CD8-positive, alpha-beta memory T cell (primary cell): ENCODE data around the gene RASD2. TPM values are rescaled to one million over a fixed set of nuclear protein-coding genes. Genes with fewer than 3 reads are reported as not detected.
"Not testable (repeated sequence)": the region's sequence is repeated elsewhere in the genome, so short reads cannot be mapped to it uniquely, and the experiment has no call there.

Experiments
- CTCF ChIA-PET: fragments of 350-600 bp; sonication (Branson Sonifier 250); formaldehyde crosslinking; loops from one replicate; lab custom pipeline; 2021; ENCODE audit warnings: antibody characterized with exemption; lab: Charles Lee
- POLR2A ChIA-PET: fragments of 350-600 bp; sonication (Branson Sonifier 250); formaldehyde crosslinking; loops from one replicate; lab custom pipeline; 2021; ENCODE audit warnings: antibody characterized with exemption; lab: Charles Lee
- DNase-seq, 5 donors: peaks; one replicate each; pipeline versions ENCODE4 v3.0.0 to v3.0.0-alpha.2; 2020 to 2022; ENCODE audit warnings: mixed read lengths in 1 of 5
- H3K27ac ChIP-seq: one replicate; pipeline ENCODE4 v1.7.0; 2013; ENCODE audit warnings: low read depth, mild to moderate bottlenecking, low read length, moderate library complexity
- H3K27me3 ChIP-seq: 2 replicates; pipeline ENCODE4 v1.7.0; 2013; ENCODE audit warnings: low read length, mild to moderate bottlenecking; ENCODE audit not compliant: insufficient read depth, poor library complexity, severe bottlenecking
- H3K36me3 ChIP-seq: 2 replicates; pipeline ENCODE4 v1.7.0; 2013; ENCODE audit warnings: mild to moderate bottlenecking, low read length, moderate library complexity; ENCODE audit not compliant: insufficient read depth
- H3K4me1 ChIP-seq: 2 replicates; pipeline ENCODE4 v1.7.0; 2013; ENCODE audit warnings: mild to moderate bottlenecking, low read length, moderate library complexity; ENCODE audit not compliant: insufficient read depth
- H3K4me3 ChIP-seq: 2 replicates; pipeline ENCODE4 v1.7.0; 2013; ENCODE audit warnings: mild to moderate bottlenecking, low read length
- H3K9me3 ChIP-seq: 2 replicates; pipeline ENCODE4 v1.7.0; 2013; ENCODE audit warnings: mild to moderate bottlenecking, low read length
- H3K27ac Mint-ChIP-seq, 8 donors: one replicate each; pipeline ENCODE4 v1.8.0; 2020 to 2021; ENCODE audit warnings: mixed read lengths in 8 of 8, mild to moderate bottlenecking in 6 of 8, inconsistent platforms in 3 of 8, moderate library complexity in 3 of 8
- H3K27me3 Mint-ChIP-seq, 2 donors: one replicate each; pipeline ENCODE4 v1.8.0; 2020 to 2021; ENCODE audit warnings: mixed read lengths in 2 of 2, mild to moderate bottlenecking in 1 of 2, moderate library complexity in 1 of 2
- H3K36me3 Mint-ChIP-seq, 3 donors: one replicate each; pipeline ENCODE4 v1.8.0; 2020 to 2021; ENCODE audit warnings: mixed read lengths in 3 of 3, inconsistent platforms in 1 of 3, mild to moderate bottlenecking in 1 of 3
- H3K4me1 Mint-ChIP-seq, 3 donors: one replicate each; pipeline ENCODE4 v1.8.0; 2020 to 2021; ENCODE audit warnings: mixed read lengths in 3 of 3, inconsistent platforms in 1 of 3, mild to moderate bottlenecking in 1 of 3
- H3K4me3 Mint-ChIP-seq, 7 donors: one replicate each; pipeline ENCODE4 v1.8.0; 2020 to 2021; ENCODE audit warnings: mixed read lengths in 7 of 7, mild to moderate bottlenecking in 6 of 7, moderate library complexity in 4 of 7, inconsistent platforms in 2 of 7
- H3K9me3 Mint-ChIP-seq, 5 donors: one replicate each; pipeline ENCODE4 v1.8.0; 2020 to 2022; ENCODE audit warnings: mixed read lengths in 5 of 5, mild to moderate bottlenecking in 3 of 5, moderate library complexity in 2 of 5, inconsistent platforms in 1 of 5
- polyA plus RNA-seq: library from polyadenylated mRNA; unstranded; fragments of 300-500 nt; fragmentation: Illumina TruSeq; gene quantifications from one replicate; pipeline ENCODE4 v1.2.3, GENCODE V29; 2021
- total RNA-seq, 2 experiments: library from RNA; stranded (reverse); gene quantifications; one replicate each; pipeline ENCODE4 v1.2.3, GENCODE V29; 2021

The RASD2 gene, protein sequence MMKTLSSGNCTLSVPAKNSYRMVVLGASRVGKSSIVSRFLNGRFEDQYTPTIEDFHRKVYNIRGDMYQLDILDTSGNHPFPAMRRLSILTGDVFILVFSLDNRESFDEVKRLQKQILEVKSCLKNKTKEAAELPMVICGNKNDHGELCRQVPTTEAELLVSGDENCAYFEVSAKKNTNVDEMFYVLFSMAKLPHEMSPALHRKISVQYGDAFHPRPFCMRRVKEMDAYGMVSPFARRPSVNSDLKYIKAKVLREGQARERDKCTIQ
- under 1 TPM; 0.09 to 0.24 TPM for total RNA-seq
- polyA plus RNA-seq: not detected

DNA sequence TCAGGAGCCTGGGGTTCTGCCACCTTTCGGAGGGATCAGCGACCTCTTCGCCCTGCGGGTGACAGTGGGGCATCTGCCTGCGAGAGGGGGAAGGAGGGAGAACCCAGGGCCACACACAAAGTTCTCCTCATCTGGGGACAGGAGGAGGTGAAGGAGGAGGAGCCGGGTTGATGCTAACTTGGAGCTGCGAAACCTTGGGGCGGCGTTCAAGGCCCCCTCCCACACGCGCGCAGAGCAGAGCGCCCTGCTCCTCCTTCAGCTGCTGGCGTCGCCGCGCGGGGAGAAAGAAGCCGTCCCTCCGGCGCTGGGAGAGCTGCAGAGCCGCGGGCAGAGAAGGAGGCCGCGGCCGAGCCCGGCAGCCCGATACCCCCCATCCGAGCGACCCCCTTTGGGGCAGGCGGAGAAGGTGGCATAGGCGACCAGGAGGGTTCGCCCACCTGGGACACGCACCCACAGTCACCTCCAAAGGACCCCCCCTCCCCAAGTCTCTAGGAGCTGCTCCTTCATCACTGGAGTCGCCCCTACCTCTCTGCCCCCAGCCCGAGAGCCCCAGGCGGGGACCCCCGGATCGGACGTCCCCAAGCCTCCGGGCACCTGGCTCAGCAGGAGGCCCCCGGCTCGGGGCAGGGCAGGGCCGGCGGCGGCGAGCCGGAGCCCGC is at the start of gene RASD2:
Gene RASD2 (plus strand): TSS at position 237 of the 659 bp plus-strand sequence. CDS start 5,979 bp downstream, outside the sequence.
- POLR2A ChIA-PET: no interaction called here

DNA sequence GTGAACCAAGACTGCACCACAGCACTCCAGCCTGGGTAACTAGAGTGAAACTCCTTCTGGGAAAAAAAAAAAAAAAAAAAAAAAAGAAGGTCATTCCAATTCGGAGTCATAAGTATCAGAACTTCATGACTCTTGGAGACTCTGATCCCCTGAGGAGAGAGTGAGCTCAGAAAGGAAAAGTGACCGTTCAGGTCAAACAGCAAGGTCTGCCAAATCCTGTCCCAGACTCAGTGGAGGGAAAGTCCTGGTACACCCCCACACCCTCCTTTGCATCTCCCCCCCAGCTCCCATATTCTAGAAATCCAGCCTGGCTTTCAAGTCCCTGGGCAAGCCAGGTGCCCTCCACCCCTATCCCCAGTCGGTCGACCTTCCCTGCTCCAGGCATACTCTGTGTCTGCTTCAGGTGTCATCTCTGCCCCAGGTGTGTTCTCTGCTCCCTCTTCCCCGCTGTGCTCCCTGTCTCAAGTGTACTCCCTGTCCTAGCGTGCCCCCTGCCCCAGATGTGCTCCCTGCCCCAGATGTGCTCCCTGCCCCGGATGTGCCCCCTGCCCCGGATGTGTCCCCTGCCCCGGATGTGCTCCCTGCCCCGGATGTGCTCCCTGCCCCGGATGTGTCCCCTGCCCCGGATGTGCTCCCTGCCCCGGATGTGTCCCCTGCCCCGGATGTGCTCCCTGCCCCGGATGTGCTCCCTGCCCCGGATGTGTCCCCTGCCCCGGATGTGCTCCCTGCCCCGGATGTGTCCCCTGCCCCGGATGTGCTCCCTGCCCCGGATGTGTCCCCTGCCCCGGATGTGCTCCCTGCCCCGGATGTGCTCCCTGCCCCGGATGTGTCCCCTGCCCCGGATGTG is 49.3 kb upstream of the RASD2 start:
- H3K4me3 ChIP-seq, H3K4me3 Mint-ChIP-seq, H3K9me3 Mint-ChIP-seq, H3K9me3 ChIP-seq, H3K27me3 ChIP-seq, H3K4me1 Mint-ChIP-seq, DNase-seq, POLR2A ChIA-PET, H3K27ac Mint-ChIP-seq, H3K36me3 Mint-ChIP-seq, H3K27ac ChIP-seq, H3K36me3 ChIP-seq, H3K4me1 ChIP-seq, CTCF ChIA-PET: not testable (repeated sequence)
- peaks cover 19 to 70% of the 10 kb centered on the region in 2 donors for H3K27me3 Mint-ChIP-seq

More for the DNA sequence above, at the start of gene RASD2:
- Histone ChIP-seq H3K36me3 (no peaks in the 10 kb centered on the region), H3K9me3 (no peaks in the 10 kb centered on the region), H3K4me1 (peaks cover 11% of the 10 kb centered on the region), H3K4me3 (peak within 1 kb of the TSS; percentile 49), H3K27me3 (peaks cover 15% of the 10 kb centered on the region), H3K27ac (no peak within 1 kb of the TSS)
- Mint-ChIP-seq H3K27me3 (peaks cover 21 to 40% of the 10 kb centered on the region in 2 donors), H3K4me1 (peaks cover 10 to 20% (median 16%) of the 10 kb centered on the region in 3 donors), H3K4me3 (peak within 1 kb of the TSS; percentile 76 to 91 (median 80)), H3K27ac (peak within 1 kb of the TSS in 2 of 8 donors; percentile 35 to 44), H3K9me3 (no peaks in the 10 kb centered on the region), H3K36me3 (no peaks in the 10 kb centered on the region)
- CTCF ChIA-PET: interaction anchor here (1.8 kb wide), 1 partner anchor 11 kb away, joined by 6 read pairs; no protein-coding TSS in a partner anchor
- peak in 2 of 5 donors; percentile 20 to 47 for DNase-seq

DNA sequence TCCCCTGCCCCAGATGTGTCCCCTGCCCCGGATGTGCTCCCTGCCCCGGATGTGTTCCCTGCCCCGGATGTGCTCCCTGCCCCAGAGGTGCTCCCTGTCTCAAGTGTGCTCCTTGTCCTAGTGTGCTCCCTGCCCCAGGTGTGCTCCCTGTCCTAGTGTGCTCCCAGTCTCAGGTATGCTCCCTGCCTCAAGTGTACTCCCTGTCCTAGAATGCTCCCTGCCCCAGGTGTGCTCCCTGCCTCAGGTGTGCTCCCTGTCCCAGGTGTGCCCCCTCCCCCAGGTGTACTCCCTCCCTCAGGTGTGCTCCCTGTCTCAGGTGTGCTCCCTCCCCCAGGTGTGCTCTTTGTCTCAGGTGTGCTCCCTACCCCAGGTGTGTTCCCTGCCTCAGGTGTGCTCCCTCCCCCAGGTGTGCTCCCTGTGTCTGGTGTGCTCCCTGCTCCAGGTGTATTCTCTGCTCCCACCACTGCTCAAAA is 48.7 kb upstream of the RASD2 start:
- Histone ChIP-seq H3K27ac (no peak overlapping the region), H3K4me3 (no peak overlapping the region), H3K9me3 (no peaks in the 10 kb centered on the region), H3K4me1 (no peaks in the 10 kb centered on the region), H3K27me3 (no peaks in the 10 kb centered on the region), H3K36me3 (no peaks in the 10 kb centered on the region)
- peaks cover 0 to 1% (median 0%) of the 10 kb centered on the region in 5 donors for H3K9me3 Mint-ChIP-seq
- no peaks in the 10 kb centered on the region for H3K4me1 Mint-ChIP-seq
- ChIA-PET POLR2A (no interaction called here), CTCF (no interaction called here)
- no peak for DNase-seq
- H3K4me3 Mint-ChIP-seq: no peak overlapping the region
- no peaks in the 10 kb centered on the region for H3K36me3 Mint-ChIP-seq
- peaks cover 19 to 68% of the 10 kb centered on the region in 2 donors for H3K27me3 Mint-ChIP-seq
- no peak overlapping the region for H3K27ac Mint-ChIP-seq

GRCh38 chr22:35493074-35493473 is 47.6 kb upstream of the RASD2 start:
- peak overlapping the region in 1 of 8 donors; percentile 81 for H3K27ac Mint-ChIP-seq
- no peaks in the 10 kb centered on the region for H3K36me3 Mint-ChIP-seq
- POLR2A ChIA-PET: no interaction called here
- Histone ChIP-seq H3K27ac (no peak overlapping the region), H3K4me1 (no peaks in the 10 kb centered on the region), H3K36me3 (no peaks in the 10 kb centered on the region), H3K4me3 (no peak overlapping the region), H3K9me3 (no peaks in the 10 kb centered on the region), H3K27me3 (no peaks in the 10 kb centered on the region)
- CTCF ChIA-PET: no interaction called here
- no peaks in the 10 kb centered on the region for H3K4me1 Mint-ChIP-seq
- DNase-seq: no peak
- H3K4me3 Mint-ChIP-seq: no peak overlapping the region
- H3K27me3 Mint-ChIP-seq: peaks cover 14 to 67% of the 10 kb centered on the region in 2 donors
- peaks cover 0 to 1% (median 0%) of the 10 kb centered on the region in 5 donors for H3K9me3 Mint-ChIP-seq

DNA sequence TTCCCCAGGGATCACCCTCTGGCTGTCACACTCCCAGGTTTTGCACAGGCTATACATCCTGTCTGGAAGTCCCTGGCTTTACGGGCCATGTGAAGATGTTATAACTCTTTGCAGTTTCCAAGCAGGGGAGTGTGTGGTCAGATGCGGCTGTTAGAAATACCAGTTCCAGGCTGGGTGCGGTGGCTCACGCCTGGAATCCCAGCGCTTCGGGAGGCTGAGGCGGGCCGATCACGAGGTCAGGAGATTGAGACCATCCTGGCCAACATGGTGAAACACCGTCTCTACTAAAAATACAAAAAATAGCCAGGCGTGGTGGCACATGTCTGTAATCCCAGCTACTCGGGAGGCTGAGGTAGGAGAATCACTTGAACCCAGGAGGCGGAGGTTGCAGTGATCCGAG is 44.9 kb upstream of the RASD2 start:
- H3K9me3 Mint-ChIP-seq, H3K36me3 Mint-ChIP-seq, H3K4me3 ChIP-seq, H3K27me3 ChIP-seq, H3K4me3 Mint-ChIP-seq, CTCF ChIA-PET, H3K4me1 ChIP-seq, H3K27ac ChIP-seq, H3K4me1 Mint-ChIP-seq, H3K27ac Mint-ChIP-seq, H3K36me3 ChIP-seq, H3K9me3 ChIP-seq, DNase-seq, POLR2A ChIA-PET: not testable (repeated sequence)
- peaks cover 18 to 71% of the 10 kb centered on the region in 2 donors for H3K27me3 Mint-ChIP-seq

- no peak for DNase-seq
- Histone ChIP-seq H3K4me3 (no peak overlapping the region), H3K27ac (no peak overlapping the region), H3K9me3 (no peaks in the 10 kb centered on the region), H3K4me1 (no peaks in the 10 kb centered on the region), H3K27me3 (no peaks in the 10 kb centered on the region), H3K36me3 (no peaks in the 10 kb centered on the region)
- CTCF ChIA-PET: no interaction called here
- Mint-ChIP-seq H3K9me3 (peaks cover 0 to 1% (median 0%) of the 10 kb centered on the region in 5 donors), H3K4me3 (no peak overlapping the region), H3K4me1 (no peaks in the 10 kb centered on the region), H3K27ac (no peak overlapping the region), H3K27me3 (peaks cover 21 to 69% of the 10 kb centered on the region in 2 donors), H3K36me3 (no peaks in the 10 kb centered on the region)
- POLR2A ChIA-PET: no interaction called here
Observed at GRCh38 chr22:35496768-35497312, 43.8 kb upstream of the RASD2 start.

DNA sequence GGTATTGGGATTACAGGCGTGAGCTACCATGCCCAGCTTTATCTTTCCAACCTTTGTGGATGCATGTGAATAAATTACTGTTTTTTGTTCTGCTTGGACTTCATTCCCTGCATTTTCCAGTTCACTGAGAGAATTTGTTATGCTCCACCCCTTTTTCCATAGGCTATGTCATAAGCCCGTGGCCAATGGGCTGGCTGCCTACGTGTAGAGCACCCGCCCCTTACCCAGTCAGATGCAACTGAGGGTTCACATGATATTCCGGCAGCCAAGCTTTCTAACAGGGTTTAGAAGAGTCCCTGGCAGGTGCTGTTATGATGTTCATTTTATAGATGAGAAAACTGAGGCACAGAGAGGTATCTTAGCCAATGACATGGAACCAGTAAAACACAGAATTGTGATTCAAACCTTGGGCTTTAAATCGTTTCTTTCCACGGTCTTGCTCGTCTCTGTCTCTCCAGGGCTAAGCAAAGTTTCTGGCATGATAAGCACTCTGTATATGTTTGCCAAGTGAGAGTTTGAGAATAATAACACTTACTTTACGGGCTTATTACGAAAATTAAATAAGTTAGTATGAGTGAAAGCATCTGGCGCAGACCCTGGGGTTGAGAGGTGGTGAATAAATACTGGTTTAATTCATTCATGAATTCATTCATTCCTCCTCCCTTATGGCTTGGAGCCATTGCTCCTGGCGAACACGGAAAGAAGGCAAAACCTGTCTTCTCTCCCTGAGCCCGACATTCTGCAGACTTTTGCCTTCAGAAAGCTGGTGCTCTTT is 42.4 kb upstream of the RASD2 start:
- Mint-ChIP-seq H3K36me3 (no peaks in the 10 kb centered on the region), H3K4me3 (no peak overlapping the region)
- POLR2A ChIA-PET: no interaction called here

More for the DNA sequence above, 42.4 kb upstream of the RASD2 start:
- no peak overlapping the region for H3K27ac ChIP-seq
- Mint-ChIP-seq H3K27me3 (peaks cover 14 to 61% of the 10 kb centered on the region in 2 donors), H3K4me1 (no peaks in the 10 kb centered on the region), H3K9me3 (peaks cover 0 to 1% (median 0%) of the 10 kb centered on the region in 5 donors), H3K27ac (peak overlapping the region in 1 of 8 donors; percentile 75)
- H3K9me3 ChIP-seq: no peaks in the 10 kb centered on the region
- H3K4me3 ChIP-seq: no peak overlapping the region
- CTCF ChIA-PET: no interaction called here
- H3K4me1 ChIP-seq: no peaks in the 10 kb centered on the region
- no peaks in the 10 kb centered on the region for H3K27me3 ChIP-seq
- H3K36me3 ChIP-seq: no peaks in the 10 kb centered on the region
- no peak for DNase-seq
